ENCODE data around the gene ALDOC. TPM values are rescaled to one million over a fixed set of nuclear protein-coding genes. Genes with fewer than 3 reads are reported as not detected.

Gene ALDOC
- total RNA-seq, 1 donor from 2014 or later = 18.3 TPM

DNA sequence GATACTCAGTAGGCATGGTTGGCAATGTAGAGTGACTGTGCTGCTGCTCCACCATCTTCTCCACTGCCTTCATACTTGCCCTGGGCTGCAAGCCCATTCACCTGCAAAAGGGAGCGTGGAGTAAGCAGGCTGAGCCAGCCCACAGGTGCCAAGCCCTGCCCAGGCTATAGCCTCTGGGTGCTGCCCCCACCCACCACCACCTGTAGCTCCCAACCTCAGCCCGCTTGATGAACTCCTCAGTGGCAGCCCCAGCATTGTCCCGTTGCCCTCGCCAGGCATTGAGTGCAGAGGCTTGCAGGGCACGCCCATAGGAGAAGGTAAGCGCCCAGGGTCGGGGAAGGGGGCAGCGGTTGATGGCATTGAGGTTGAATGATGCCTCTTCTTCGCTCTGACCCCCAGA, 3.2 kb downstream of the ALDOC start:
- no peak overlapping the region for H3K27ac Mint-ChIP-seq (ENCODE audit: unreplicated experiment)
- H3K36me3 Mint-ChIP-seq (ENCODE audit: low read depth, unreplicated experiment) = peaks cover 12% of the 10 kb centered on the region
- H3K9me3 Mint-ChIP-seq (ENCODE audit: unreplicated experiment) = no peaks in the 10 kb centered on the region
- TF ChIP-seq, protein P1, sequence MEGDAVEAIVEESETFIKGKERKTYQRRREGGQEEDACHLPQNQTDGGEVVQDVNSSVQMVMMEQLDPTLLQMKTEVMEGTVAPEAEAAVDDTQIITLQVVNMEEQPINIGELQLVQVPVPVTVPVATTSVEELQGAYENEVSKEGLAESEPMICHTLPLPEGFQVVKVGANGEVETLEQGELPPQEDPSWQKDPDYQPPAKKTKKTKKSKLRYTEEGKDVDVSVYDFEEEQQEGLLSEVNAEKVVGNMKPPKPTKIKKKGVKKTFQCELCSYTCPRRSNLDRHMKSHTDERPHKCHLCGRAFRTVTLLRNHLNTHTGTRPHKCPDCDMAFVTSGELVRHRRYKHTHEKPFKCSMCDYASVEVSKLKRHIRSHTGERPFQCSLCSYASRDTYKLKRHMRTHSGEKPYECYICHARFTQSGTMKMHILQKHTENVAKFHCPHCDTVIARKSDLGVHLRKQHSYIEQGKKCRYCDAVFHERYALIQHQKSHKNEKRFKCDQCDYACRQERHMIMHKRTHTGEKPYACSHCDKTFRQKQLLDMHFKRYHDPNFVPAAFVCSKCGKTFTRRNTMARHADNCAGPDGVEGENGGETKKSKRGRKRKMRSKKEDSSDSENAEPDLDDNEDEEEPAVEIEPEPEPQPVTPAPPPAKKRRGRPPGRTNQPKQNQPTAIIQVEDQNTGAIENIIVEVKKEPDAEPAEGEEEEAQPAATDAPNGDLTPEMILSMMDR (IDR thresholded peaks at IDR 0.05; ENCODE audit: unreplicated experiment) = no peak
- DNase-seq (ENCODE audit: low spot score) = no peak
- peaks cover 8% of the 10 kb centered on the region for H3K27me3 Mint-ChIP-seq (ENCODE audit: unreplicated experiment)
- no peak overlapping the region for H3K4me3 Mint-ChIP-seq (ENCODE audit: unreplicated experiment)
- peaks cover 8% of the 10 kb centered on the region for H3K4me1 Mint-ChIP-seq (ENCODE audit: unreplicated experiment)

DNA sequence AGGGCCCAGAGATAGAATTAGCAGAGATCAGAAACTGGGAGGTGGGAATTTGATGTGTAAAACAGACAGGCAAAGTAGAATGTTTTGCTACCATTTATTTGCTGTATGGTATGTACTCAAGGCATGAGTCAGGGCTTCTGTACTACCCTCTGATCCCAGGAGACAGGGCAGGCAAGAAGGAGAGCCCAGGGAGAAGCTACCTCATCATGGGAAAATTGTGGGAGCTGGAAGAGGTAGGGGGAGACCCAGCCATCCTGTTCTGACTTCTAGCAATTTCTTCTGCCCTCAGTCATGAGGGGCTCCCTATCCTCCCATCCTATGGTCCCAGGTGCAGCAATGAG, 3.7 kb downstream of the ALDOC start:
- Mint-ChIP-seq H3K27me3 (ENCODE audit: unreplicated experiment) (peaks cover 8% of the 10 kb centered on the region), H3K9me3 (ENCODE audit: unreplicated experiment) (no peaks in the 10 kb centered on the region), H3K4me3 (ENCODE audit: unreplicated experiment) (peak overlapping the region; percentile 8), H3K27ac (ENCODE audit: unreplicated experiment) (no peak overlapping the region), H3K36me3 (ENCODE audit: low read depth, unreplicated experiment) (peaks cover 15% of the 10 kb centered on the region), H3K4me1 (ENCODE audit: unreplicated experiment) (peaks cover 11% of the 10 kb centered on the region)
- DNase-seq (ENCODE audit: low spot score) = no peak
- TF ChIP-seq, protein P1 (IDR thresholded peaks at IDR 0.05; ENCODE audit: unreplicated experiment) = no peak

DNA sequence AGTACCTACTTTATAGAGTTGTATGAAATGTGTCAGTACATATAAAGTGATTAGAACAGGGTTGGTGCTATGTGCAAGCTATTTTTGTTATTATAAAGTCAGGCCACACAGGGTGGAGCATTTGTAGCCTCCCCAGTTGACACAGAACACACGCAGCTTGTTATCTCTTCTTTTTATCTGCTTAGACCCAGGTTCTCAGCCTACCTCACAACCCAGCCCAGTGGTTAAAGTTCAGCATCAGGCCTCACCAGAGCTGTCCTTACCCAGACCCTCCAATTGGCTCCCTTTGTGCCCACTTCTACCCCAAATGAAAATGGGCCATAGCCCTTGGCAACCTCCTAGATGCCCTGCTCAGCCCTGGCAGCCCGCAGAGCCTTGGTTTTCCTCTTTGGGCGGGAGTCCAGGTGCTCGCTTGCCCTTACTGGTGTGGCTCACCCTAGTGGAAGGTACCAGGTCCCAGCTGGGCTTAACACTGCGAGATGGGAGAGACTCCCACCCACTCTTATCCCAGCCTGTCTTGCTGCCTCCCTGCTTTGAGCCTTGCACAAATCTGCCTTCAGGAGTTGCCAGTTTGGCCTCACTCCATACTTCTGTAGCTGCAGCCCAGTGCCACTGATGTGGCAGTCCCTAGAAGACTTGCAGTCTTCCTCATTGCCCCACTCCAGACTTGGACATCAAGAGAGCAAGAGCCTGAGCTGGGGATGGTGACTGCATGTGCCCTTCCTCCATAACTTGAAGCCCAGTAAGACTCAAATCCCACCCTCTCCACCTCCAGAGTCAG, 4.2 kb downstream of the ALDOC start:
- TF ChIP-seq, protein P1 (IDR thresholded peaks at IDR 0.05; ENCODE audit: unreplicated experiment) = no peak
- DNase-seq (ENCODE audit: low spot score) = no peak
- peak overlapping the region; percentile 65 for H3K4me3 Mint-ChIP-seq (ENCODE audit: unreplicated experiment)
- H3K27me3 Mint-ChIP-seq (ENCODE audit: unreplicated experiment) = peaks cover 8% of the 10 kb centered on the region
- H3K27ac Mint-ChIP-seq (ENCODE audit: unreplicated experiment) = no peak overlapping the region
- H3K36me3 Mint-ChIP-seq (ENCODE audit: low read depth, unreplicated experiment) = peaks cover 15% of the 10 kb centered on the region
- no peaks in the 10 kb centered on the region for H3K9me3 Mint-ChIP-seq (ENCODE audit: unreplicated experiment)
- H3K4me1 Mint-ChIP-seq (ENCODE audit: unreplicated experiment) = peaks cover 16% of the 10 kb centered on the region

DNA sequence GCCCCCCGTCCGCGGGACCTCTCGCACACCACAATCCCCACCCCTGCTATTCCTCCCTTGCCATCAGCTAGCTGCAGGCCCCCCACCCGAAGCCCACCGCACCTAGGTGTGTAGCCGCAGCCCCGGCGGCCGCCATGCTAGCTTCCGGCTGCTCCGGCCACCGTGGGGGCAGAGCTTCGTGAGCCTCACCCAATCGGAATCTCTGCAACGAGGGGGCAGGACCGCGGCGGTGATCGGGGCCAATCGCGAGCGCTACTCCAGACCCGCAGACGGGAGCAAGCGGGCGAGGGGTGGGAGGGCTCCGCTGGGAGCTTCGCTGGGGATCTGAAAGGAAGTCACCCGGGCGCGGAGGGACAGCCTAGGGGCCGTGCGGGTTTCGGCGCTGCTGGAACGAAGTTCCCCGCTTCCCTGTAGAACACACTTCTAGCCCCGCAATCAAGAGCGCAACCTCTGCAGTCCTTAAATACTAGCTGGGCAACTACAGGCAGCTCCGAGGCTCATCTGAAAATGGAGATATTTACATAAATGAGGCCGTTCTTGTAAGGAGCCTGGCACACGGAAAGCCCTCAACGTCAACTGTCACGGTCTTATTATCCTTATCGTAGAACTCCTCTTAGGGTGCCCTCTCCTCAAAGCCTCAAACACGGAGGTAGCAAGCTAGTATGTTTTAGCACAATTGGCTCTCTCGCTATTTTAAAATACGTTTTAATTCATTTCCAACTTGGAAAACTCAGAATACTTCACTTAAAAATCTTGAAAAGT, 5.2 kb downstream of the ALDOC start, which contains the start of gene PIGS:
Gene PIGS, minus strand, starts transcription at position 164 of the 762 bp plus-strand sequence. Its CDS starts 28 bp downstream, at position 136.
- peak within 1 kb of the TSS; percentile 89 for H3K27ac Mint-ChIP-seq (ENCODE audit: unreplicated experiment)
- no peaks in the 10 kb centered on the region for H3K9me3 Mint-ChIP-seq (ENCODE audit: unreplicated experiment)
- peaks cover 8% of the 10 kb centered on the region for H3K27me3 Mint-ChIP-seq (ENCODE audit: unreplicated experiment)
- peaks cover 12% of the 10 kb centered on the region for H3K36me3 Mint-ChIP-seq (ENCODE audit: low read depth, unreplicated experiment)
- H3K4me1 Mint-ChIP-seq (ENCODE audit: unreplicated experiment) = peaks cover 16% of the 10 kb centered on the region
- DNase-seq (ENCODE audit: low spot score) = peak; percentile 93
- H3K4me3 Mint-ChIP-seq (ENCODE audit: unreplicated experiment) = peak within 1 kb of the TSS; percentile 99
- TF ChIP-seq, protein P1 (IDR thresholded peaks at IDR 0.05; ENCODE audit: unreplicated experiment) = no peak

Data from endothelial cell (in vitro differentiated cells).